Natural killer cell (primary cell): Measurements from ENCODE around the gene MYH10. TPM values are rescaled to one million over a fixed set of nuclear protein-coding genes. Genes with fewer than 3 reads are reported as not detected.

Experiments
- ATAC-seq, 3 donors: fragments of 150-1000 bp in 2 of 3; fragments of 200-7000 bp in 1 of 3; cut with Tn5 transposase; 1 replicate in 1 of 3; 2 replicates in 2 of 3; pipeline ENCODE4 v1.10.0; 2021; ENCODE audit warnings: mild to moderate bottlenecking in 2 of 3, moderate library complexity in 2 of 3
- DNase-seq, 2 donors: peaks; one replicate each; pipeline versions ENCODE4 v3.0.0 to v3.0.0-alpha.2; 2013 to 2021; ENCODE audit warnings: mixed read lengths in 1 of 2
- H3K27ac ChIP-seq: one replicate; pipeline ENCODE4 v1.5.1; 2013; ENCODE audit warnings: mild to moderate bottlenecking, low read length
- H3K27me3 ChIP-seq: one replicate; pipeline ENCODE4 v1.6.1; 2013; ENCODE audit warnings: low read length; ENCODE audit not compliant: control insufficient read depth, insufficient read depth
- H3K36me3 ChIP-seq: one replicate; pipeline ENCODE4 v1.6.1; 2013; ENCODE audit warnings: low read length; ENCODE audit not compliant: control insufficient read depth, insufficient read depth
- H3K4me1 ChIP-seq: one replicate; pipeline ENCODE4 v1.6.1; 2013; ENCODE audit warnings: low read length; ENCODE audit not compliant: control insufficient read depth, insufficient read depth
- H3K4me3 ChIP-seq: one replicate; pipeline ENCODE4 v1.5.1; 2013; ENCODE audit warnings: low read length
- H3K9me3 ChIP-seq: one replicate; pipeline ENCODE4 v1.6.1; 2013; ENCODE audit warnings: low read length; ENCODE audit not compliant: control insufficient read depth, insufficient read depth
- H3K27ac Mint-ChIP-seq, 2 donors: one replicate each; pipeline ENCODE4 v1.8.0; 2022; ENCODE audit warnings: mild to moderate bottlenecking in 2 of 2, mixed read lengths in 2 of 2, moderate library complexity in 1 of 2
- H3K27me3 Mint-ChIP-seq, 2 donors: one replicate each; pipeline ENCODE4 v1.8.0; 2022; ENCODE audit warnings: low read depth in 2 of 2, mixed read lengths in 2 of 2
- H3K36me3 Mint-ChIP-seq: one replicate; pipeline ENCODE4 v1.8.0; 2022; ENCODE audit warnings: mixed read lengths
- H3K4me1 Mint-ChIP-seq, 2 donors: one replicate each; pipeline ENCODE4 v1.8.0; 2022; ENCODE audit warnings: mixed read lengths in 2 of 2
- H3K4me3 Mint-ChIP-seq: one replicate; pipeline ENCODE4 v1.8.0; 2022; ENCODE audit warnings: mild to moderate bottlenecking, moderate library complexity, mixed read lengths
- H3K9me3 Mint-ChIP-seq, 2 donors: one replicate each; pipeline ENCODE4 v1.8.0; 2022; ENCODE audit warnings: mixed read lengths in 2 of 2
- WGBS: methylation state at CpG from one replicate; pipeline ENCODE4 v1.1.7; 2013; ENCODE audit warnings: missing lambda C conversion rate; ENCODE audit not compliant: insufficient coverage; 5-methylcytosine and 5-hydroxymethylcytosine counted together
- intact Hi-C: fragments of 100-400 bp; cut with micrococcal nuclease; formaldehyde crosslinking; loops from one replicate; pipeline ENCODE4 v1.14.2; 2022
- total RNA-seq, 4 donors: library from RNA; stranded (reverse); fragments of 120-200 nt in 1 of 4; gene quantifications; one replicate each; pipeline versions ENCODE4 v1.2.3 to v1.2.4, GENCODE V29; 2013 to 2022
- TF ChIP-seq, protein P1 (sequence below): fragments of 200-600 bp; IDR thresholded peaks from one replicate; pipeline ENCODE4 v1.8.0; 2022; ENCODE audit warnings: antibody characterized with exemption

The MYH10 gene
- total RNA-seq, 3 donors from 2014 or later (not counting 1 experiment from before 2014, with no cell fraction given) = 0.28 to 1.5 (median 1.0) TPM

- ATAC-seq (no peak), DNase-seq (no peak)
- H3K27me3 Mint-ChIP-seq = peaks cover 24 to 42% of the 10 kb centered on the region in 2 donors
- 88% methylated on average over 7 of the region's 7 CpGs for WGBS
- TF ChIP-seq, protein P1, sequence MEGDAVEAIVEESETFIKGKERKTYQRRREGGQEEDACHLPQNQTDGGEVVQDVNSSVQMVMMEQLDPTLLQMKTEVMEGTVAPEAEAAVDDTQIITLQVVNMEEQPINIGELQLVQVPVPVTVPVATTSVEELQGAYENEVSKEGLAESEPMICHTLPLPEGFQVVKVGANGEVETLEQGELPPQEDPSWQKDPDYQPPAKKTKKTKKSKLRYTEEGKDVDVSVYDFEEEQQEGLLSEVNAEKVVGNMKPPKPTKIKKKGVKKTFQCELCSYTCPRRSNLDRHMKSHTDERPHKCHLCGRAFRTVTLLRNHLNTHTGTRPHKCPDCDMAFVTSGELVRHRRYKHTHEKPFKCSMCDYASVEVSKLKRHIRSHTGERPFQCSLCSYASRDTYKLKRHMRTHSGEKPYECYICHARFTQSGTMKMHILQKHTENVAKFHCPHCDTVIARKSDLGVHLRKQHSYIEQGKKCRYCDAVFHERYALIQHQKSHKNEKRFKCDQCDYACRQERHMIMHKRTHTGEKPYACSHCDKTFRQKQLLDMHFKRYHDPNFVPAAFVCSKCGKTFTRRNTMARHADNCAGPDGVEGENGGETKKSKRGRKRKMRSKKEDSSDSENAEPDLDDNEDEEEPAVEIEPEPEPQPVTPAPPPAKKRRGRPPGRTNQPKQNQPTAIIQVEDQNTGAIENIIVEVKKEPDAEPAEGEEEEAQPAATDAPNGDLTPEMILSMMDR = no peak
- Histone ChIP-seq H3K9me3 (no peaks in the 10 kb centered on the region), H3K27ac (no peak overlapping the region), H3K4me1 (no peaks in the 10 kb centered on the region), H3K27me3 (no peaks in the 10 kb centered on the region), H3K4me3 (no peak overlapping the region), H3K36me3 (no peaks in the 10 kb centered on the region)
- no peak overlapping the region for H3K4me3 Mint-ChIP-seq
- no peaks in the 10 kb centered on the region for H3K4me1 Mint-ChIP-seq
- intact Hi-C loops = no loop called here
- no peak overlapping the region for H3K27ac Mint-ChIP-seq
- no peaks in the 10 kb centered on the region for H3K36me3 Mint-ChIP-seq
- H3K9me3 Mint-ChIP-seq = no peaks in the 10 kb centered on the region
These were observed 17.4 kb upstream of the MYH10 start for GRCh38 chr17:8647956-8648355.

DNA sequence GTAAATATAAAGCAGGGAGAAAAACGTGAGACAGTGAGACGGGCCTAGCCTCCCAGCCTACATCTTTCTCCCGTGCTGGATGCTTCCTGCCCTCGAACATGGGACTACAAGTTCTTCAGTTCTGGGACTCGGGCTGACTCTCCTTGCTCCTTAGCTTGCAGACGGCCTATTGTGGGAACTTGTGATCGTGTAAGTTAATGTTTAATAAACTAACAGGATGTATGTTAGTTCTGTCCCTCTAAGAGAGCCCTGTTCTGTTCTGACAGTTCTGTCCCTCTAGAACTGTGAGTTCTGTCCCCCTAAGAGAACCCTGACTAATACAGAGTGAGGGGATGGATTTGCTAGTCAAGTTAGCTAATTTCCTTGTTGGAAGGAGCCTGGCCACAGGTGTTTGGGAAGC is 16.7 kb upstream of the MYH10 start:
- Mint-ChIP-seq H3K4me3 (no peak overlapping the region), H3K4me1 (no peaks in the 10 kb centered on the region), H3K9me3 (no peaks in the 10 kb centered on the region), H3K27ac (no peak overlapping the region), H3K27me3 (peaks cover 24 to 40% of the 10 kb centered on the region in 2 donors), H3K36me3 (no peaks in the 10 kb centered on the region)
- Histone ChIP-seq H3K4me3 (no peak overlapping the region), H3K27ac (no peak overlapping the region), H3K9me3 (no peaks in the 10 kb centered on the region), H3K27me3 (no peaks in the 10 kb centered on the region), H3K36me3 (no peaks in the 10 kb centered on the region), H3K4me1 (no peaks in the 10 kb centered on the region)
- DNase-seq (no peak), ATAC-seq (no peak)
- 83% methylated on average over 7 of the region's 7 CpGs for WGBS
- intact Hi-C loops = no loop called here
- TF ChIP-seq, protein P1 = no peak

- H3K9me3 Mint-ChIP-seq = no peaks in the 10 kb centered on the region
- WGBS = 97% methylated on average over 3 of the region's 4 CpGs
- TF ChIP-seq, protein P1 = no peak
- H3K4me1 Mint-ChIP-seq = no peaks in the 10 kb centered on the region
- Histone ChIP-seq H3K27ac (no peak overlapping the region), H3K36me3 (no peaks in the 10 kb centered on the region), H3K4me3 (no peak overlapping the region), H3K27me3 (peaks cover 2% of the 10 kb centered on the region), H3K4me1 (no peaks in the 10 kb centered on the region), H3K9me3 (no peaks in the 10 kb centered on the region)
- intact Hi-C loops = no loop called here
- ATAC-seq (no peak), DNase-seq (no peak)
- peaks cover 19 to 32% of the 10 kb centered on the region in 2 donors for H3K27me3 Mint-ChIP-seq
- H3K27ac Mint-ChIP-seq = no peak overlapping the region
- no peaks in the 10 kb centered on the region for H3K36me3 Mint-ChIP-seq
- H3K4me3 Mint-ChIP-seq = no peak overlapping the region
These were observed 14.0 kb upstream of the MYH10 start for GRCh38 chr17:8644507-8644902.

- DNase-seq = no peak
- H3K9me3 ChIP-seq = no peaks in the 10 kb centered on the region
- no peak overlapping the region for H3K27ac Mint-ChIP-seq
- intact Hi-C loops = no loop called here
- no peaks in the 10 kb centered on the region for H3K9me3 Mint-ChIP-seq
- H3K4me1 Mint-ChIP-seq = no peaks in the 10 kb centered on the region
- 87% methylated on average over 11 of the region's 11 CpGs for WGBS
- no peak for ATAC-seq
- peaks cover 2% of the 10 kb centered on the region for H3K27me3 ChIP-seq
- no peak overlapping the region for H3K4me3 ChIP-seq
- no peaks in the 10 kb centered on the region for H3K36me3 Mint-ChIP-seq
- no peaks in the 10 kb centered on the region for H3K4me1 ChIP-seq
- H3K27me3 Mint-ChIP-seq = peaks cover 19 to 32% of the 10 kb centered on the region in 2 donors
- no peak overlapping the region for H3K27ac ChIP-seq
- TF ChIP-seq, protein P1 = no peak
- H3K4me3 Mint-ChIP-seq = no peak overlapping the region
- no peaks in the 10 kb centered on the region for H3K36me3 ChIP-seq
These were observed 13.5 kb upstream of the MYH10 start for GRCh38 chr17:8643855-8644506.
